ENCODE data around the gene PPP2R2C.

- TF ChIP-seq POLR2A (IDR thresholded peaks at IDR 0.05; ENCODE audit: borderline replicate concordance, extremely low read depth, insufficient read depth, insufficient read length): no peak
- TF ChIP-seq CTCF (IDR thresholded peaks at IDR 0.05 in 2 of 3, conservative IDR thresholded peaks at IDR 0.05 in 1 of 3; ENCODE audit: borderline replicate concordance in 1 of 3, insufficient read depth in 1 of 3, low read depth in 2 of 3, low read length in 2 of 3): no peak
- TF ChIP-seq EZH2 (IDR thresholded peaks at IDR 0.05): no peak
- TF ChIP-seq REST (IDR thresholded peaks at IDR 0.05; ENCODE audit: low read depth): no peak
- TF ChIP-seq CEBPB (IDR thresholded peaks at IDR 0.05; ENCODE audit: low read depth): no peak
- no peak for TF ChIP-seq EZH2phosphoT487 (IDR thresholded peaks at IDR 0.05; ENCODE audit: borderline replicate concordance)
- TF ChIP-seq MAX (IDR thresholded peaks at IDR 0.05): no peak
Observed at GRCh38 chr4:6441758-6442157, 30.7 kb downstream of the PPP2R2C start.

Data from HCT116 (cell line).